GM19351 (cell line): ENCODE measurements around the gene SLC1A5.

Experiments
- ATAC-seq: cut with Tn5 transposase; IDR thresholded peaks from one replicate; pipeline ENCODE4 v1.9.1; 2021; ENCODE audit warnings: mild to moderate bottlenecking, moderate library complexity; ENCODE audit not compliant: unreplicated experiment

The SLC1A5 gene

GRCh38 chr19:46726971-46727501 is 61.4 kb downstream of the SLC1A5 start:
- ATAC-seq: no peak

- no peak for ATAC-seq
Observed at GRCh38 chr19:46726551-46726950, 61.8 kb downstream of the SLC1A5 start.

DNA sequence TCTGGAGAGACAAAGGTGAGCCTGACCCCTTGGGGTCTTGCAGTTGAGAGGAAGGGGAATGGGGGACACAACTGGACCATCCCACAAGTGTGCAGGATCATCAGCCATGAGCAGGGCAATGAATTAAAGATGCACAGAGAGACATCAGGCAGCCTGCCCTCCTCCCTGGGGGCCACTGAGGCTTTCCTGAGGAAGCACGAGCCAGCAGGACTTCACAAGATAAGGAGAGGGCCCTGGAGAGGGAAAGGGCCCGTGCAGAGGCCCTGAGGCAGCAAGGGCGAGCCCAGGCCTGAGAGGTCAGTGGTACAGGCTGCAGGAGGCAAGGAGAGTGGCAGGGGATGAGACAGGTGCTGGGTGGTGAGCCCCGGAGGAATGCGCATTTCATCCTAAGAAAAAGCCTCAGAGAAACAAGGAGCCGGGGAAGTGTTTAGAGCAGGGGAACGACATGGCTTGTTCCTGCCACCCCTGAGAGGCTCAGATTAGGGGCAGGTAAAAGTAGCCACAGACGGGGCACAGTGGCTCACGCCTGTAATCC is 62.5 kb downstream of the SLC1A5 start:
- ATAC-seq: no peak

GRCh38 chr19:46725036-46725820 is 63.2 kb downstream of the SLC1A5 start:
- ATAC-seq: no peak
